Measurements from ENCODE around the gene TXNRD2.

DNA sequence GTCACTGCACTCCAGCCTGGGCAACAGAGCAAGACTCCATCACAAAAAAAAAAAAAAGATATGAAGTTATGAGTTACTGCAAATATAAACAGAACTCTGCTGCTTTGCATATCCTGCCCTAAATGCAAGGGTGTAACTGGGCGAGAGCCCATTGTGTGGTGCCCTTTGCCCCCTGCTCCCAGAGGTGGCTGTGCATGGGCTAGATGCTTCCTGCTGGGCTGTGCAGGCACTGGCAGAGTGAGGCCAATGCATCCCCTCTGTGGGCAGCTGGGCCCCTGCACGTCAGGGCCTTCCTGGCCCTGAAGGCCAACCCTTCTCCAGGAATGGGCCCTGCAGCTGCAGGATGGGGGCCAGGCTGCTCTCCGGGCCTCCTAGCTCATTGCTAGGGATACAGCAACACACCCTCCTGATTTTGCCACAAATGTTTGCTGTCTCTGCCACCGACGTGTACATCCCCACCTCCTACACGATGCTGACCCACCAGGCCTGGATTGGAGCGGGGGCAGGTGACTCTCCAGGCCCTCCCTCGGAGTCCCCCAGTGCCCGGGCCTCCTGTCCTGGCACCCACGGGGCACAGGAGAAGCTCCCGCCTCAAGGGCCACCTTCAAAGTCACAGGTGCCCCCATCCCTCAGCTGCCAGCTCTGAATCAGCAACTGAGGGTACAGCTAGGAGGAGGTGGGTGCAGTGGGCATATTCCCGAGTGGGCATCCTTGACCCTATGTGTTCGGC is 40.7 kb downstream of the TXNRD2 start:
- TF ChIP-seq POLR2A (IDR thresholded peaks at IDR 0.05): no peak
- TF ChIP-seq, protein P1, sequence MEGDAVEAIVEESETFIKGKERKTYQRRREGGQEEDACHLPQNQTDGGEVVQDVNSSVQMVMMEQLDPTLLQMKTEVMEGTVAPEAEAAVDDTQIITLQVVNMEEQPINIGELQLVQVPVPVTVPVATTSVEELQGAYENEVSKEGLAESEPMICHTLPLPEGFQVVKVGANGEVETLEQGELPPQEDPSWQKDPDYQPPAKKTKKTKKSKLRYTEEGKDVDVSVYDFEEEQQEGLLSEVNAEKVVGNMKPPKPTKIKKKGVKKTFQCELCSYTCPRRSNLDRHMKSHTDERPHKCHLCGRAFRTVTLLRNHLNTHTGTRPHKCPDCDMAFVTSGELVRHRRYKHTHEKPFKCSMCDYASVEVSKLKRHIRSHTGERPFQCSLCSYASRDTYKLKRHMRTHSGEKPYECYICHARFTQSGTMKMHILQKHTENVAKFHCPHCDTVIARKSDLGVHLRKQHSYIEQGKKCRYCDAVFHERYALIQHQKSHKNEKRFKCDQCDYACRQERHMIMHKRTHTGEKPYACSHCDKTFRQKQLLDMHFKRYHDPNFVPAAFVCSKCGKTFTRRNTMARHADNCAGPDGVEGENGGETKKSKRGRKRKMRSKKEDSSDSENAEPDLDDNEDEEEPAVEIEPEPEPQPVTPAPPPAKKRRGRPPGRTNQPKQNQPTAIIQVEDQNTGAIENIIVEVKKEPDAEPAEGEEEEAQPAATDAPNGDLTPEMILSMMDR (IDR thresholded peaks at IDR 0.05): no peak

Measured in right lobe of liver (tissue), 4 donors.